ENCODE measurements around the gene FXR2. TPM values are rescaled to one million over a fixed set of nuclear protein-coding genes. Genes with fewer than 3 reads are reported as not detected.

The FXR2 gene
- total and polyA plus RNA-seq, 9 of the 15 experiments (the other 6 are each of a cell fraction or from before 2014, with no cell fraction given), result 2.0 to 49.3 (median 24.5) TPM

- TF ChIP-seq PRPF4 (IDR thresholded peaks at IDR 0.05; ENCODE audit: insufficient read depth, low read depth, low read length, poor library complexity, severe bottlenecking) (no peak), ZBTB17 (CRISPR knock-in tag; IDR thresholded peaks at IDR 0.05) (no peak), CBX8 (IDR thresholded peaks at IDR 0.05; ENCODE audit: borderline replicate concordance, extremely low read depth, low read depth, low read length, poor library complexity, severe bottlenecking) (no peak), NELFE (IDR thresholded peaks at IDR 0.05; ENCODE audit: insufficient read depth, insufficient read length) (no peak), TRIM28 (IDR thresholded peaks at IDR 0.05) (no peak), ZNF41 (CRISPR knock-in tag; conservative IDR thresholded peaks at IDR 0.05) (no peak), PHB2 (IDR thresholded peaks at IDR 0.05; ENCODE audit: low read depth) (no peak), TCF3 (CRISPR knock-in tag; IDR thresholded peaks at IDR 0.05) (peak; percentile 74), NR2C2 (CRISPR knock-in tag; IDR thresholded peaks at IDR 0.05) (no peak), NR2C2 (tag; IDR thresholded peaks at IDR 0.05) (no peak), CBFA2T2 (conservative IDR thresholded peaks at IDR 0.05) (peak; percentile 72), DPF2 (IDR thresholded peaks at IDR 0.05) (0 out of 2 replicates have a peak, but pooled peaks have one; percentile 26), KLF1 (tag; IDR thresholded peaks at IDR 0.05) (no peak), SFPQ (IDR thresholded peaks at IDR 0.05; ENCODE audit: low read depth, low read length) (no peak), RCOR1 (IDR thresholded peaks at IDR 0.05; ENCODE audit: borderline replicate concordance in 1 of 2, low read depth in 2 of 2, low read length in 2 of 2) (peak in 1 of 2 experiments; percentile 24; a peak in 1 of 4 replicates), SREBF2 (CRISPR knock-in tag; IDR thresholded peaks at IDR 0.05) (no peak)
- TF ChIP-seq, protein P1, sequence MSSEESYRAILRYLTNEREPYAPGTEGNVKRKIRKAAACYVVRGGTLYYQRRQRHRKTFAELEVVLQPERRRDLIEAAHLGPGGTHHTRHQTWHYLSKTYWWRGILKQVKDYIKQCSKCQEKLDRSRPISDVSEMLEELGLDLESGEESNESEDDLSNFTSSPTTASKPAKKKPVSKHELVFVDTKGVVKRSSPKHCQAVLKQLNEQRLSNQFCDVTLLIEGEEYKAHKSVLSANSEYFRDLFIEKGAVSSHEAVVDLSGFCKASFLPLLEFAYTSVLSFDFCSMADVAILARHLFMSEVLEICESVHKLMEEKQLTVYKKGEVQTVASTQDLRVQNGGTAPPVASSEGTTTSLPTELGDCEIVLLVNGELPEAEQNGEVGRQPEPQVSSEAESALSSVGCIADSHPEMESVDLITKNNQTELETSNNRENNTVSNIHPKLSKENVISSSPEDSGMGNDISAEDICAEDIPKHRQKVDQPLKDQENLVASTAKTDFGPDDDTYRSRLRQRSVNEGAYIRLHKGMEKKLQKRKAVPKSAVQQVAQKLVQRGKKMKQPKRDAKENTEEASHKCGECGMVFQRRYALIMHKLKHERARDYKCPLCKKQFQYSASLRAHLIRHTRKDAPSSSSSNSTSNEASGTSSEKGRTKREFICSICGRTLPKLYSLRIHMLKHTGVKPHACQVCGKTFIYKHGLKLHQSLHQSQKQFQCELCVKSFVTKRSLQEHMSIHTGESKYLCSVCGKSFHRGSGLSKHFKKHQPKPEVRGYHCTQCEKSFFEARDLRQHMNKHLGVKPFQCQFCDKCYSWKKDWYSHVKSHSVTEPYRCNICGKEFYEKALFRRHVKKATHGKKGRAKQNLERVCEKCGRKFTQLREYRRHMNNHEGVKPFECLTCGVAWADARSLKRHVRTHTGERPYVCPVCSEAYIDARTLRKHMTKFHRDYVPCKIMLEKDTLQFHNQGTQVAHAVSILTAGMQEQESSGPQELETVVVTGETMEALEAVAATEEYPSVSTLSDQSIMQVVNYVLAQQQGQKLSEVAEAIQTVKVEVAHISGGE (CRISPR knock-in tag; IDR thresholded peaks at IDR 0.05), result no peak
- TF ChIP-seq, protein P2, sequence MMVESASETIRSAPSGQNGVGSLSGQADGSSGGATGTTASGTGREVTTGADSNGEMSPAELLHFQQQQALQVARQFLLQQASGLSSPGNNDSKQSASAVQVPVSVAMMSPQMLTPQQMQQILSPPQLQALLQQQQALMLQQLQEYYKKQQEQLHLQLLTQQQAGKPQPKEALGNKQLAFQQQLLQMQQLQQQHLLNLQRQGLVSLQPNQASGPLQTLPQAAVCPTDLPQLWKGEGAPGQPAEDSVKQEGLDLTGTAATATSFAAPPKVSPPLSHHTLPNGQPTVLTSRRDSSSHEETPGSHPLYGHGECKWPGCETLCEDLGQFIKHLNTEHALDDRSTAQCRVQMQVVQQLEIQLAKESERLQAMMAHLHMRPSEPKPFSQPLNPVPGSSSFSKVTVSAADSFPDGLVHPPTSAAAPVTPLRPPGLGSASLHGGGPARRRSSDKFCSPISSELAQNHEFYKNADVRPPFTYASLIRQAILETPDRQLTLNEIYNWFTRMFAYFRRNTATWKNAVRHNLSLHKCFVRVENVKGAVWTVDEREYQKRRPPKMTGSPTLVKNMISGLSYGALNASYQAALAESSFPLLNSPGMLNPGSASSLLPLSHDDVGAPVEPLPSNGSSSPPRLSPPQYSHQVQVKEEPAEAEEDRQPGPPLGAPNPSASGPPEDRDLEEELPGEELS (CRISPR knock-in tag; IDR thresholded peaks at IDR 0.05; ENCODE audit: borderline replicate concordance), result no peak
These were observed 65.9 kb downstream of the FXR2 start, which contains the start of gene TNFSF12 (continued) for GRCh38 chr17:7548585-7549400.

Data from K562 (cell line).